MM.1S (cell line): ENCODE results near the gene RSPH3.

ENCODE experiments used
- CTCF ChIP-seq: fragments of 300-600 bp; sonication (generic); IDR thresholded peaks from 2 replicates; pipeline ENCODE4 v1.5.1; 2016; ENCODE audit warnings: antibody characterized with exemption, low read length, mixed read lengths
- EZH2 ChIP-seq: fragments of 300-600 bp; sonication (generic); optimal IDR thresholded peaks from 2 replicates; pipeline ENCODE3; 2017; ENCODE audit warnings: low read depth, mild to moderate bottlenecking, antibody characterized with exemption, low read length, mixed read lengths
- EZH2phosphoT487 ChIP-seq: fragments of 300-600 bp; sonication (generic); IDR thresholded peaks from 2 replicates; pipeline ENCODE4 v1.6.1; 2018; ENCODE audit warnings: antibody characterized with exemption, low read length

- TF ChIP-seq CTCF, result no peak
- no peak for TF ChIP-seq EZH2
- TF ChIP-seq EZH2phosphoT487, result no peak
These were observed 14.4 kb upstream of the RSPH3 start for GRCh38 chr6:159014406-159014805.
